Retinal pigment epithelial cell (primary cell): ENCODE results near the gene CADM1.

Experiments
- DNase-seq: peaks from one replicate; pipeline ENCODE4 v3.0.0-alpha.2; 2010; ENCODE audit warnings: low read depth
- H3K4me3 ChIP-seq: 2 replicates; pipeline ENCODE4 v1.5.1; 2011; ENCODE audit warnings: mild to moderate bottlenecking, low read length, control low read depth, moderate library complexity
- TF ChIP-seq, protein P1 (sequence below): conservative IDR thresholded peaks from 2 replicates; pipeline ENCODE4 v1.5.1; 2011; ENCODE audit warnings: low read depth, low read length, control low read depth, inconsistent platforms

The CADM1 gene

DNA sequence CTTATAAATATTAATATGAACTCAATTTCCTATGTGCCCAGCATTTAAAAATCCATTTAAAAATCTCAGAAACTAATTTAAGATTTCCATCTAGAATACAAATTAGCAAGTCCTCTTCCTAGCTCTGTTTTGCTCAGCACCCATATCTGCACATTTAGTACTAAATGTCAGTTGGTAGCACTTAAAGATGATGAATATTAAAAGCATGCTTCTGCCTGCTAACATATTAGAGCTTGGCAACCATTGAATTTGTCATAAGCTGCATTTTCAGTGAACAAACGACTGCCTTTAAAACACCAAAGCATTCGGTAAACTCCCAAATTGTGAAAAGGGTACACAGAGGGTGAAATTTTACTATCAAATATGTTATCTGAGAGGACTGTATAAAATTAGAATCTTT is 177.7 kb downstream of the CADM1 start:
- no peak overlapping the region for H3K4me3 ChIP-seq
- no peak for DNase-seq
- TF ChIP-seq, protein P1, sequence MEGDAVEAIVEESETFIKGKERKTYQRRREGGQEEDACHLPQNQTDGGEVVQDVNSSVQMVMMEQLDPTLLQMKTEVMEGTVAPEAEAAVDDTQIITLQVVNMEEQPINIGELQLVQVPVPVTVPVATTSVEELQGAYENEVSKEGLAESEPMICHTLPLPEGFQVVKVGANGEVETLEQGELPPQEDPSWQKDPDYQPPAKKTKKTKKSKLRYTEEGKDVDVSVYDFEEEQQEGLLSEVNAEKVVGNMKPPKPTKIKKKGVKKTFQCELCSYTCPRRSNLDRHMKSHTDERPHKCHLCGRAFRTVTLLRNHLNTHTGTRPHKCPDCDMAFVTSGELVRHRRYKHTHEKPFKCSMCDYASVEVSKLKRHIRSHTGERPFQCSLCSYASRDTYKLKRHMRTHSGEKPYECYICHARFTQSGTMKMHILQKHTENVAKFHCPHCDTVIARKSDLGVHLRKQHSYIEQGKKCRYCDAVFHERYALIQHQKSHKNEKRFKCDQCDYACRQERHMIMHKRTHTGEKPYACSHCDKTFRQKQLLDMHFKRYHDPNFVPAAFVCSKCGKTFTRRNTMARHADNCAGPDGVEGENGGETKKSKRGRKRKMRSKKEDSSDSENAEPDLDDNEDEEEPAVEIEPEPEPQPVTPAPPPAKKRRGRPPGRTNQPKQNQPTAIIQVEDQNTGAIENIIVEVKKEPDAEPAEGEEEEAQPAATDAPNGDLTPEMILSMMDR: no peak

DNA sequence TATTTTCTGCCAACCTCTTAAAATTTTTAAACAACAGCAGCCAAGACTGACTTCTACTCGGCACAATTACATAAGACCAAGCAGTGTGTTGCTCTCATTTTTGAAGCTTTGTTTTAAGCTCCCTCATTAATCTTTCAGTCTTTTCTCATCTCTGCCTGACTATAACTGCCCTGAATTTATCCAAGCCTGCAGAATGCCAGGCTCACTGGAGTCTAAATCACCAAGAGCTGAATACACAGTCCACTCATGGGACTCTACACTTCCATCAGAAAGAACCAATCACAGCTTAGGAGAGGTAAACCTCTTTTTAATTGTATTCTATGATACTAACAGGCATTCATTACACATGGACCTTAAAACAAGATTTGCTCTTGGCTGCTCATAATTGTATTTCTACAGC is 178.7 kb downstream of the CADM1 start:
- H3K4me3 ChIP-seq: no peak overlapping the region
- TF ChIP-seq, protein P1: no peak
- DNase-seq: no peak

DNA sequence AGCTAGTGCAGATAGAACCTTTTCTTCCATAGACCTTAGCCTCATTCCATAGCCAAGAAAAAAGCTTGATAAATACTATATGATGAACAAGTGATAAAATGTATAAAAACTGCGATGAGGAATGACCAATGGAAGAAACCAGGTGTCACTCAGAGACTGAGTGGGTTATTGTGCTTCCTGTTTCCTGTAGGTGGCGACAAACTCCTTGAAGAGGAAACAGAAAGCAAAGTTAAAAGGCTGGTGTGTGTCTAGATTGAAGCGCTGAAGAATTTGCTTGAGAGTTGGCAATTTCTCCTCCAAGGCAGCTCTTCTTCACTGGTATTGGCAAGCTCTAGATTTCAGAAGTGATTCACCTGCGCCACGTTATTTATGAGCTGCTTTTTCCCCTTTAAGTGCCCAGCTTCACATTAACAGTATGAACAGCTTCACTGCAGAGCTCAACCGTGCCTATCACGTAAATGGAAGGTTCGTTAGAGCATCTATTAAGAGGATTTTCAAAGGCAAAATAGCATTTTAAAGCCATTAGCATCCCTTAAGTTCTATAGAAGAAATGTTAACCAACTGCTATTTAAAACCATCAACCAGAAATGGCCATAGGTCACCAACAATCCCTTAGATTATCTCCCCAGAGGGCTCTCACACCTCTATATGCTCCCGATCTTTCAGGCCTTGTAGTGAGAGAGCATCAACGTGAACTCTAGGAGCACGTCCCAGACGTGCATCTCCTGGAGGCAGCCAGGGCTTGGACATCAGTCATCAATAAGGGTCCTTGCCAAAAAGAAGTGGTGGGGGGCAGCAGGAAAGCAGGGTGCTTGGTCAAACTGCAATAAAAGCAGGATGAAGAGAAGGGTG is 179.4 kb downstream of the CADM1 start:
- H3K4me3 ChIP-seq: no peak overlapping the region
- no peak for DNase-seq
- TF ChIP-seq, protein P1: peak; percentile 86

DNA sequence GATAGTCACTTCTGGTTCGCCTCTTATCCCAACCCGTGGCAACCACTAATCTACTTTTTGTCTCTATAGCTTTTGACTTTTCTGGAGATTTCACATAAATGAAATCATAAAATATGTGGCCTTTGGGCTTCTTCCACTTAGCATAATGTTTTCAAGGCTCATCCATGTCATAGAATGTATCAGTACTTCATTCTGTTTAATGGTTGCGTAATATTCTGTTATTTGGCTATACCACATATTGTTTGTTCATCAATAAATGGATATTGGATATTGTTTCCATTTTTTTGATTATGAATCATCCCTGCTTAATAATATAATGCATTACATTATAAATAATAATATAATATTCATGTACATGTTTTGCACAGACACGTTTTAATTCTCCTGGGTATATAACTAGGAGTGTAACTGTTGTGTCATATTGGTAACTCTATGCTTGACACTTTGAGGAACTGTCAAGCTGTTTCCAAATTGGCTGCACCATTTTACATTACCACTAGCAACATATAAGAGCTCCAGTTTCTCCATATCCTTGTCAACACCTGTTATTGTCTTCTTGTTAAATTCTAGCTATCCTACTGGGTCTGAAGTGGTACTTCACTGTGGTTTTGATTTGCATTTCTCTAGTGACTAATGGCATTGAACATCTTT is 181.5 kb downstream of the CADM1 start:
- TF ChIP-seq, protein P1: no peak
- no peak for DNase-seq
- H3K4me3 ChIP-seq: no peak overlapping the region

DNA sequence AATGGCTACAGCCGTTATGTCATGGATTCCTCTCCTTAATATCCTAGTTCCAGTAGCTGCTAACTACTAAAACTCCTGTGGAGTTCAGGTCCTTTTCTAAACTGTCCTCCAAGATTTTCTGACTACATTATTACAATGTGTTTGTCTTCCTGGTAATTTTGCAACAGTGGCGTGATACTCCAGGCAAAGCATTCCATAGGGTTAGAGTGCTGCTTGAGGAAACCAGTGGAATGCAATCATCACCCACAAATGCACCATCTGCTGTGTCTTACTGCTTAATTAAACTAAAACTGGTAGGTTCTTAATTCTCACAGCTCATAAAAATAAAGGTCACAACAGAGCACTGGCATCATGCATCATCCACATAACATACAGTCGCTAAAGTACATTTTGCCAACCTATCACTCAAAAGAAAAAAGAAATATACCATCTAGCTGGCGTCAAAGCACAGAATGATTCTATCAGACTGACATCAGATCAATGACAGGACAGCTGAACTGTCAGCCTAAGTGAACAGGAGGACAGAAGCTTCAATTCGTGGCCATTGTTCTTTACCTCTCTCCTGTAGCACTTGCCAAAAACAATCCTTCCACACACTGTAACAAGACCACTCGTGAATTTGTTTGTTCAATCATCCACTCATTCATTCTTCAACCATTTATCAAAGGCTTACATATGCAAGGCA is 182.5 kb downstream of the CADM1 start:
- DNase-seq: no peak
- H3K4me3 ChIP-seq: no peak overlapping the region
- TF ChIP-seq, protein P1: no peak

DNA sequence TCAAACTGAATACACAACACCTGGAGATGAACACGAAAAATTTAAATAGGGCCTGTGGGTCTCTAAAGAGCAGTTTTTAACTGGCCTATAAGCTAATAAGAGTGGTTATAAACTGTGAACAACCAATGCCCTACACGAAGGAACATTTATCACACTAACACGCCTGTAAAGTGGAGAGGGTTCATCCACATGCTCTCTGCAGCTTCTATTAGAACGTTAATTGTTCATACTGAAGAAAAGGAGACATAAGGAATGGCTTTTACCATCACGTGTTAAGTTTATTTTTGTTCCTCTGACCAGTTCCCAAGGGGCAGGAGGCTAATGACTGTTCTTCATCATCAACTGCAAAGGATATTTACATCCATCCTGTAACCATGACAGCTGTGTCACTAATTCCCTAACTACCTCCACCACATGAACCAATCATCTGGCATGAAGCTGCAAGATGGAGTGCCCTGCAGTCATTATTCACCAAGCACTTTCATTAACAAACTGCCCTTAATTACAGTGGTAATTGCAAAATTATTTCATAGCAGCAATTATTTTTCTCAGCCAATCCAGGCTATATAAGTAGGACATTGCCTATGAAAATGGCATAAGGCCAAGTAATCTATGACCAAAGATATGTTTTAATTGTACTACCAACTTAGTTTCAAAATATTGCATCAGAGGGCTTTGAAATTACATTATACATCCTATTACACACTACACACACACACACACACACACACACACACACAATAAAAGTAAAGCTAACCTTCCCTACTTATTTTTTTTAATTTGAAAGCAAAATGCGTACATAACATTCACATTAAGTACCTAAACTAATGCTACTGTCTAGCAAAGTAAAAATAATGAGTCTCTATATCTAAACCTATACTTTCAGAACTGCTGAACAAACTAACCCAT is 186.7 kb downstream of the CADM1 start:
- no peak for DNase-seq
- H3K4me3 ChIP-seq: no peak overlapping the region
- TF ChIP-seq, protein P1: no peak
